Suppressor macrophage treated with lipopolysaccharide for 1 hour (primary cell): ENCODE measurements around the gene DEPDC1B.
"Not testable (repeated sequence)": the region's sequence is repeated elsewhere in the genome, so short reads cannot be mapped to it uniquely, and the experiment has no call there.

Source experiments
- DNase-seq, 3 donors: peaks; one replicate each; pipeline ENCODE4 v3.0.0-alpha.2; 2020 to 2022

Gene DEPDC1B

DNA sequence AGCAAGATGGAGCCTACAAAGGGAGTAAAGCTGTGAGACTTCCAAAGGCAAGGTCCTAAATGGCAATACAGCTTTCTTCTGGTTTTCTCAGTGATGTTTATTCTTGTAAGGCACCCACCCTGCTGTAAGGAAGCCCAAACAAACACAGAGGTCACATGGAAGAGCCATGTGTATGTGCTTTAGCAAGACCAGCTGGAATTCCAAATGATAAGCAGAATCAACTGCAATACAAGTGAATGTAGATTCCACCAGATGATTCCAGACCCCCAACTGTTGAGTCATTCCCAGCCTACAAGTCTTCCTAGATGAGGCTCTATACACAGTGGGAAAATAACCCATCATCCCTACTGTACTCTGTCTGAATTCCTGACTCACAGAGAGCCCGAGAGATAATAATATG is 122.8 kb downstream of the DEPDC1B start:
- no peak for DNase-seq

- DNase-seq: no peak
Observed at GRCh38 chr5:60576425-60576824, 123.5 kb downstream of the DEPDC1B start.

- DNase-seq: no peak
Observed at GRCh38 chr5:60568646-60569045, 131.3 kb downstream of the DEPDC1B start.

- no peak for DNase-seq
Observed at GRCh38 chr5:60563696-60564324, 136.2 kb downstream of the DEPDC1B start.

DNA sequence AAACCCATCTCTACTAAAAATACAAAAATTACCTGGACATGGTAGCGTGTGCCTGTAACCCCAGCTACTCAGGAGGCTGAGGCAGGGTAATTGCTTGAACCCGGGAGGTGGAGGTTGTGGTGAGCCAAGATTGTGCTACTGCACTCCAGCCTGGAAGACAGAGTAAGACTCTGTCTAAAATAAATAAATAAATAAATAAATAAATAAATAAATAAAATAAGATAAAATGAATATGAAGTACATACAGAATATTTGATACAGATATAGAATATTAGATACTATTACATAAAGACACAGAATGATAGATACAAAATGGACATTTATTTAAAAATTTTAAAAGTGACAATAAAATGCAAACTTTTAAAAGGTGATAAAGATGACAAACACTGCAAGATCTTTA is 146.7 kb downstream of the DEPDC1B start:
- DNase-seq: not testable (repeated sequence)

DNA sequence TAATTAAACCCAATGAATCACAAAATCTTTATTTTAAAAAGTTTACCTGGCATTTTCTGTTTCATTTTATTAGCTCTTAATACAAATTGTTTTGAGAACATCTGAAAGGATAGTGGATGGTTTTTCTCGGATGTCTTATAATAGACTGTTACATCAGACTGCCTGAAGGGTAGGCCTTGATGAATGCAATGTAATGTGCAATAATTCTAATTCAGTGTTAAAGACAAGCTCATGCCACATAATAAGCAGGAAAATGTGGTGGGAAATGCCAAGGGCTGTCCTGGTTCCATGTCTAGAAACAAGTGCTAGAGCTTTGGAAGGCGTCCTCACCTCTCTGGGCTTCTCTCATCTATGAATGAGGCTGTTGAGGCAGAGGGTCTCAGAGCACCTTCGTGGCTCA is 148.1 kb downstream of the DEPDC1B start:
- no peak for DNase-seq

- DNase-seq: peak in 1 of 3 donors; percentile 27
Observed at GRCh38 chr5:60551250-60551649, 148.7 kb downstream of the DEPDC1B start.

DNA sequence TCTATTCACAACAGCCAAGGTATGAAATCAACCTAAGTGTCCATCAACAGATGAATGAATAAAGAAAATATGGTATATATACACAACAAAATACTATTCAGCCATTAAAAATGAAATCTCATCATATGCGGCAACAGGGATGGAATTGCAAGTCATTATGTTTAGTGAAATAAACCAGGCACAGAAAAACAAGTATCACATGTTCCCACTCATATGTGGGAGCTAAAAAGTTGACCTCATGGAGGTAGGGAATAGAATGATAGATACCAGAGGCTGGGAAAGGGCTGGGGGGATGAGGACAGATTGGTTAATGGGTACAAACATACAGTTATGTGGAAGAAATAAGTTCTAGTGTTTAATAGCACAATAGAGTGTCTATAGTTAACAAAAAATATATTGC is 149.7 kb downstream of the DEPDC1B start:
- DNase-seq: no peak

GRCh38 chr5:60549841-60550240 is 150.1 kb downstream of the DEPDC1B start:
- no peak for DNase-seq
